ENCODE data around the gene KRTAP10-1. TPM values are rescaled to one million over a fixed set of nuclear protein-coding genes. Genes with fewer than 3 reads are reported as not detected.

The KRTAP10-1 gene, protein sequence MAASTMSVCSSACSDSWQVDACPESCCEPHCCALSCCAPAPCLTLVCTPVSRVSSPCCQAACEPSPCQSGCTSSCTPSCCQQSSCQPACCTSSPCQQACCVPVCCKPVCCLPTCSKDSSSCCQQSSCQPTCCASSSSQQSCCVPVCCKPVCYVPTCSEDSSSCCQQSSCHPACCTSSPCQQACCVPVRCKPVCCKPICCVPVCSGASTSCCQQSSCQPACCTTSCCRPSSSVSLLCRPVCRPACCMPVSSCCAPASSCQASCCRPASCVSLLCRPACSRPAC
- not detected in 5 replicates for total RNA-seq (2022; extraction: Qiagen RNA extraction; ENCODE audit: low read depth)

DNA sequence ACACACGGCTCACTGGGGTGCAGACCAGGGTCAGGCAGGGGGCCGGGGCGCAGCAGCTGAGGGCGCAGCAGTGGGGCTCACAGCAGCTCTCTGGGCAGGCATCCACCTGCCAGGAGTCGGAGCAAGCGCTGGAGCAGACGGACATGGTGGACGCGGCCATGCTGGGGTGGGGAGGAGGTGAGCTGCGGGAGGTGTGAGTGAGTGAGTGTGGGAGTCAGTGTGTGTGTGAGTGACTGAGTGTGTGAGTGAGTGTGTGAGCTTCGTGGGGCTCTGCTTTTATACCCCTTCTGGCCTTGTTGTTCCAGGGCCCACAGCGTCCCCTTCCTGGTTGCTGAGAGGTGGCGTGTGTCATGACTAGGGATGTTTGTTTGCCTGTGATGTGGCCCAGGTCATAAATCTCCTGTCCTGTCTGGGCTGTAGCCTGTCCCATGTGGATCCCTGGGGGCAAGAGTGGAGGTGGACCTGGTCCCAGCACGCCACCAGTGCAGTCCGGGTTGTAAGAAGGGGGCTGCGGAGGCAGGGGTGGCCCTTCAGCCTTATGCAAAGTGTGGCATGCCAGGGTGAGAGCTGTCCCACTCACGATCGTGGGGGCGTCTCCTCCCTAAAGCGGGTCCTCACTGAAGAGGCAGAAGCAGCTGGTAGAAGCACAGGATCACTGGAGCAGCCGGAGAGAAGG lies at the start of gene KRTAP10-1:
KRTAP10-1 (minus strand) TSS at position 205 of the 676 bp plus-strand sequence; CDS start at position 160, 45 bp downstream.

DNA sequence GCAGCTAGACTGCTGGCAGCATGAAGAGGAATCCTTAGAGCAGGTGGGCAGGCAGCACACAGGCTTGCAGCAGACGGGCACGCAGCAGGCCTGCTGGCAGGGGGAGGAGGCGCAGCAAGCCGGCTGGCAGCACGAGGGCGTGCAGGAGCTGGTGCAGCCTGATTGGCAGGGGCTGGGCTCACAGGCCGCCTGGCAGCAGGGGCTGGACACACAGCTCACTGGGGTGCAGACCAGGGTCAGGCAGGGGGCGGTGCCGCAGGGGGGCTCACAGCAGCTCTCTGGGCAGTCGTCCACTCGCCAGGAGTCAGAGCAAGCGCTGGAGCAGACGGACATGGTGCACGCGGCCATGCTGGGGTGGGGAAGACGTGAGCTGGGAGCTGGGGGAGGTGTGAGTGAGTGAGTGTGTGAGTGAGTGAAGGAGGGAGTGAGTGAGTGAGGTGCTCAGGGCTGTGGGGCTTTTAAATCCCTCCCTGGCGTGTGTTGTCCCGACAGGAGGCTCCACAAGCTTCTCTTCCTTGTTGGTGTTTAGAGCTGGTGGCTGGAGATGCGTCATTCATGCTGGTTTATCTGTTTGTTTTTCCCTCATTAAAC lies 40.3 kb upstream of the KRTAP10-1 start, which contains the start of gene KRTAP10-5:
KRTAP10-5 (minus strand) TSS at position 374 of the 591 bp plus-strand sequence; CDS start at position 348, 26 bp downstream.

DNA sequence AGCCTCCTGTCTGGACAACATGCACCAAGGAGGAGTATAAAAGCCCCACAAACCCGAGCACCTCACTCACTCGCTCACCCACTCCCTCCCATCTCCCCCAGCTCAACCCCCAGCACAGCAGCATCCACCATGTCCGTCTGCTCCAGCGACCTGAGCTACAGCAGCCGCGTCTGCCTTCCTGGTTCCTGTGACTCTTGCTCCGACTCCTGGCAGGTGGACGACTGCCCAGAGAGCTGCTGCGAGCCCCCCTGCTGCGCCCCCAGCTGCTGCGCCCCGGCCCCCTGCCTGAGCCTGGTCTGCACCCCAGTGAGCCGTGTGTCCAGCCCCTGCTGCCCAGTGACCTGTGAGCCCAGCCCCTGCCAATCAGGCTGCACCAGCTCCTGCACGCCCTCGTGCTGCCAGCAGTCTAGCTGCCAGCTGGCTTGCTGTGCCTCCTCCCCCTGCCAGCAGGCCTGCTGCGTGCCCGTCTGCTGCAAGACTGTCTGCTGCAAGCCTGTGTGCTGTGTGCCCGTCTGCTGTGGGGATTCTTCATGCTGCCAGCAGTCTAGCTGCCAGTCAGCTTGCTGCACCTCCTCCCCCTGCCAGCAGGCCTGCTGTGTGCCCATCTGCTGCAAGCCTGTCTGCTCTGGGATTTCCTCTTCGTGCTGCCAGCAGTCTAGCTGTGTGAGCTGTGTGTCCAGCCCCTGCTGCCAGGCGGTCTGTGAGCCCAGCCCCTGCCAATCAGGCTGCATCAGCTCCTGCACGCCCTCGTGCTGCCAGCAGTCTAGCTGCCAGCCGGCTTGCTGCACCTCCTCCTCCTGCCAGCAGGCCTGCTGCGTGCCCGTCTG lies 33.8 kb upstream of the KRTAP10-1 start, which contains the start of gene KRTAP10-4:
KRTAP10-4 (plus strand) TSS at position 100 of the 827 bp plus-strand sequence; CDS start at position 130, 30 bp downstream.

DNA sequence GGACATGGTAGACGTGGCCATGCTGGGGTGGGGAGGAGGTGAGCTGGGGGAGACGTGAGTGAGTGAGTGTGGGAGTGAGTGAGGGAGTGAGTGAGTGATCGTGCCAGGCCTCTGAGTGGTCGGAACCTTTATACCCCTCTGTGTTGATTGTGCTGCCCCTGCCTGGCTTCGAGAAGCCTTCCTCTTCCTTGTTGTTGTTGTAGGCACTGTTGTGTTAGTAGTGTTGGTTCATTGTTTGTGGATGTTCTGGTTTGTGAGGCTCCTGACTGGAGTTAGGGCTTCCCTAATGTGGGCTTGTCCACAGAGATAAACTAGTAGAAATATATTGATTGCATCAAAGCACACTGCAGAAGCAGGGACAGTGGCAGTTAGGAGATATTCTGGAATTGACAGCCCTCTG lies 18.7 kb upstream of the KRTAP10-1 start, which contains the start of gene KRTAP10-3:
KRTAP10-3 (minus strand) TSS at position 101 of the 400 bp plus-strand sequence; CDS start at position 21, 80 bp downstream.

DNA sequence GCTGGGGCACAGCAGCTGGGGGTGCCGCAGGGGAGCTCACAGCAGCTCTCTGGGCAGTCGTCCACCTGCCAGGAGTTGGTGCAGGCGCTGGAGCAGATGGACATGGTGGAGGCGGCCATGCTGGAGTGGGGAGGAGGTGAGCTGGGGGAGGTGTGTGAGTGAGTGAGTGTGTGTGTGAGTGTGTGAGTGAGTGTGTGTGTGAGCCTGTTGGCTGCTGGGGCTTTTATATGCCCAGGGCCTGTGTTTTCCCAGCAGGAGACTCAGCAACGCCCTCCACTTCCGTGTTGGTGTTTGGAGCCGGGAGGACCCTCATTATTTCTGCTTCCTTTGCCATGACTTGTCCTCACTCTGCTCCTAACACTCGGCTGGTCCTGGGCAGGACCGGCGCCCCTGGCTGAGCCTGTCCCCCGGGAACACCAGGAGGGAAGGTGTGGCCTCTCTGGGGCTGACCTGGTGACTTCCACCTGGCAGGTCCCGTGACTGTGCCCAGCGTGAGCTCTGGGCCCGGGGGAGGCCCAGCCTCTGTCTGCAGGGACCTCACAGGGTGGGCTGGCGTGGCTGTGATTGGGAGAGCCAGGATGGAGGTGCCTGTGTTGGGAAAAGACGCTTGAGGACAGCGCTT lies 11.5 kb upstream of the KRTAP10-1 start, which contains the start of gene KRTAP10-2:
KRTAP10-2 (minus strand) TSS at position 166 of the 622 bp plus-strand sequence; CDS start at position 119, 47 bp downstream.

Other genes starting within 250 kb of the KRTAP10-1 start
- gene PFKL, start 240.1 kb downstream of the KRTAP10-1 start, total RNA-seq (2022; extraction: Qiagen RNA extraction; ENCODE audit: low read depth): 42.1 to 52.3 TPM (median 44.3 TPM) in 5 replicates
- 7.0 to 8.7 TPM (median 7.8 TPM) in 5 replicates for gene CFAP410, start 200.8 kb downstream of the KRTAP10-1 start, total RNA-seq (2022; extraction: Qiagen RNA extraction; ENCODE audit: low read depth)
- 5.9 to 12.8 TPM (median 9.0 TPM) in 5 replicates for gene TRPM2, start 186.6 kb downstream of the KRTAP10-1 start, total RNA-seq (2022; extraction: Qiagen RNA extraction; ENCODE audit: low read depth)
- gene LRRC3, start 84.7 kb downstream of the KRTAP10-1 start, total RNA-seq (2022; extraction: Qiagen RNA extraction; ENCODE audit: low read depth): 1.3 to 1.9 TPM (median 1.5 TPM) in 5 replicates
- gene KRTAP10-2, start 11.3 kb upstream of the KRTAP10-1 start, total RNA-seq (2022; extraction: Qiagen RNA extraction; ENCODE audit: low read depth): not detected in 5 replicates
- gene KRTAP10-3, start 18.6 kb upstream of the KRTAP10-1 start, total RNA-seq (2022; extraction: Qiagen RNA extraction; ENCODE audit: low read depth): not detected in 5 replicates
- not detected in 5 replicates for gene KRTAP10-4, start 33.5 kb upstream of the KRTAP10-1 start, total RNA-seq (2022; extraction: Qiagen RNA extraction; ENCODE audit: low read depth)
- not detected in 5 replicates for gene KRTAP10-5, start 40.4 kb upstream of the KRTAP10-1 start, total RNA-seq (2022; extraction: Qiagen RNA extraction; ENCODE audit: low read depth)
- gene KRTAP10-6, start 52.3 kb upstream of the KRTAP10-1 start, total RNA-seq (2022; extraction: Qiagen RNA extraction; ENCODE audit: low read depth): not detected in 5 replicates
- gene KRTAP10-7, start 60.4 kb upstream of the KRTAP10-1 start, total RNA-seq (2022; extraction: Qiagen RNA extraction; ENCODE audit: low read depth): not detected in 5 replicates
- gene KRTAP10-8, start 71.9 kb upstream of the KRTAP10-1 start, total RNA-seq (2022; extraction: Qiagen RNA extraction; ENCODE audit: low read depth): not detected in 5 replicates
- gene KRTAP10-9, start 86.9 kb upstream of the KRTAP10-1 start, total RNA-seq (2022; extraction: Qiagen RNA extraction; ENCODE audit: low read depth): not detected in 5 replicates
- not detected in 5 replicates for gene KRTAP10-10, start 97.2 kb upstream of the KRTAP10-1 start, total RNA-seq (2022; extraction: Qiagen RNA extraction; ENCODE audit: low read depth)
- gene KRTAP10-11, start 106.2 kb upstream of the KRTAP10-1 start, total RNA-seq (2022; extraction: Qiagen RNA extraction; ENCODE audit: low read depth): not detected in 5 replicates
- gene KRTAP12-4, start 114.5 kb upstream of the KRTAP10-1 start, total RNA-seq (2022; extraction: Qiagen RNA extraction; ENCODE audit: low read depth): not detected in 5 replicates
- not detected in 5 replicates for gene KRTAP12-3, start 117.7 kb upstream of the KRTAP10-1 start, total RNA-seq (2022; extraction: Qiagen RNA extraction; ENCODE audit: low read depth)
- not detected in 5 replicates for gene KRTAP12-2, start 126.7 kb upstream of the KRTAP10-1 start, total RNA-seq (2022; extraction: Qiagen RNA extraction; ENCODE audit: low read depth)
- gene KRTAP12-1, start 142.0 kb upstream of the KRTAP10-1 start, total RNA-seq (2022; extraction: Qiagen RNA extraction; ENCODE audit: low read depth): not detected in 5 replicates
- gene KRTAP10-12, start 157.0 kb upstream of the KRTAP10-1 start, total RNA-seq (2022; extraction: Qiagen RNA extraction; ENCODE audit: low read depth): not detected in 5 replicates
- not detected in 5 replicates for gene TSPEAR, start 171.4 kb upstream of the KRTAP10-1 start, total RNA-seq (2022; extraction: Qiagen RNA extraction; ENCODE audit: low read depth)